Measurements from ENCODE around the gene TMEM220.
"Not testable (repeated sequence)": the region's sequence is repeated elsewhere in the genome, so short reads cannot be mapped to it uniquely, and the experiment has no call there.

The TMEM220 gene

DNA sequence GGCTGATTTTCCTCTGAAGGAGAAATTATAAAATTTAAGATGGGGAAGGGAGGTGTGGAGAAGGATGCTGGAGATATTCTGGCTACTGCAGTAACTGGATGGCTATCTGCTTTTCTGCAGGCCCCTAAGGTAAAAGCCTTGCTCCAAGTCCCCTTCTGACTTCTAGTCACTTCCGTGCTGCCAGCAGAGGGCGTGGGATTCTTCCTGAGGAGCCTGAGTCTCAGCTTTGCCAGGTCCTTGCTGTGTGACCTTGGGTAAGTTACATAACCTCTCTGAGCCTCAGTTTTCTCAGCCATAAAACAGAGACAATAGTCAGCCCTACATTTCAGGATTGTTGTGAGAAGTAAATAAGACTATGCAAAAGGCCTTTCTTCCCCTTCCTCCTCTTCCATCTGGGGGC is 24.3 kb upstream of the TMEM220 start:
- DNase-seq, result peak; percentile 12

DNA sequence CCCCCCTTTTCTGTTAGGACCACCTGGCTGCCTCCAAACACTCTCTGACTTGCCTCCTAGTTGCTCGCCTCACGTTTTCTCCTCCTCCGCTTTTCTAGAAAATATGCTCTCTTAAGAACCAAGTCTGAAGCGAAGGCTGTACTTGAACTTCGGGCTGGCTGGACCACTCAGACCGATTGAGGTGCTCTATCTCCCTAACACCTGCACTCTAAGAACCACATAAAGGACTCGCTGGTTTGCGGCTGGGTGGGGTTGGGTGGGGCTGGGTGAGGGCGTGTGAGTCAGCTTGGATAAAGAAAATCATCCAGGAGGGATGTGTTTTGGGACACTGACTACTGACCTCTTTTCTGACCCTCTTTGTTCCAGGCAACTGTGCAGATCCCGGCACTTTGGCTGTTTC is 22.9 kb upstream of the TMEM220 start:
- no peak for DNase-seq

DNA sequence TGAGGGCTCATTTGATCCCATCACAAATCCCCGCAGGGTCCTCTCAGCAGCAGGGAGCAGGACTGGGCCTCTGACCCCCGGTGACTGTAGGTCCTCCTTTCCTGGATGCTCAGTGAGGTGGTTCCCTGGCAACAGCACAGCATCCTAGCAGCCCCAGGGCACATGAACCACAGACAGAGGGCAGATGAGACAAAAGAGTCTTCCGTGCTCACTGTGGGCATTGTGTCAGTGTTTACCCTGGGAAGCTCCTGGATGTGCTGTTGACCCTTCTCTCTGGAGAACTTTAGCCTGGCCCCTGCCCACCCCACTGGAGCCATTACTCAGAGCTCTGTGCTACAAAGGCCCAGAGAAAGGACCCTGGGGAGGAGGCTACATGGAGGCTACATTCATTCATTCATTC is 21.7 kb upstream of the TMEM220 start:
- no peak for DNase-seq

DNA sequence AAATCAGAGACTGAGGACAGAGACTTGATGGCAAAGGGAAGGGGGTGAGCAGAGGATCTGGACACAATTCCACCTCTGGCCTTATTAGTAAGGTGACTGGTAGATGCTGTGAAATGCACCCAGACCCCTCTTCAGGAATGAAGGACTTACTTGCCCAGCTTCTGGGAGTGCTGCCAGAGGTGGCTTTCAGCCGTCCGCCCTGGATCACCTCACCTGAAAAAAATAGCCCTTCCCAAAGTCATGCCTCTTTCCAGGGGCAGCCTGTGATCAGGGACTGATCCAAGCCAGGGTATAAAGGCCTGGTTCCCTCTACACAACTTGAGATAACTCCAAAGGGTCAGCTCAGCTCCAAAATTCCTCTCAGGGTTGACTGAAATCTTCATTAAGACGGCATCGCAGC is 20.4 kb upstream of the TMEM220 start:
- no peak for DNase-seq

DNA sequence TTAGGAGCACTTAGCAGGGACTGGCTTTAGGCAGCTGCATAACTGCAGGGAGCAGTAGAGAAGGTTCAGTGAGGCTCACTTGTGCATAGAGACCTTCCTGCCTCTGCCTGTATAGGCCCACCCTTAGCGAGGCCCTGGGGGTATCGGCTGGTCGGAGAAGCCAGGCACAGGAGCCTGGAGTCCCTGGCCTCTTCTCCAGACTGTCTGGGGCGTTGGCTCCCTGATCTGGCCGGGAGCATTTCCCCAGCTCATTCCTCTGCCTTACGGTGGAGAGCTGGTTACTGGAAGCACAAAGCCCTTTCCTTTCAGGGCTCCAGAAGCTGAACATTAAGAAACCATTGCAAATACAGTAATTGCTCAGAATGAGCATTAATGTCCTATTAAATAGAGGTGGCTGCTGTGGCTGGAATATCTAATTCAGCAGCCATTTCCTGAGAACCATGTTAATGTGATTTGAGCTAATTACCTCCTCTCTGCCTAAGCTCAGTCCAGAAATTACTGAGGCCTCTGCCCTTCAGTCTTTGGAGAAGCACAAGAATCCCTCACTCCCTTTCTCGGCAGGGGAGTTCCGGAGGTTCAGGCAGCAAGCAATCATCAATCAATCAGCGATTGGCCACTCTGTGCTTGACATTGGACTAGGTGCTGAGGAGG is 18.8 kb upstream of the TMEM220 start:
- no peak for DNase-seq

DNA sequence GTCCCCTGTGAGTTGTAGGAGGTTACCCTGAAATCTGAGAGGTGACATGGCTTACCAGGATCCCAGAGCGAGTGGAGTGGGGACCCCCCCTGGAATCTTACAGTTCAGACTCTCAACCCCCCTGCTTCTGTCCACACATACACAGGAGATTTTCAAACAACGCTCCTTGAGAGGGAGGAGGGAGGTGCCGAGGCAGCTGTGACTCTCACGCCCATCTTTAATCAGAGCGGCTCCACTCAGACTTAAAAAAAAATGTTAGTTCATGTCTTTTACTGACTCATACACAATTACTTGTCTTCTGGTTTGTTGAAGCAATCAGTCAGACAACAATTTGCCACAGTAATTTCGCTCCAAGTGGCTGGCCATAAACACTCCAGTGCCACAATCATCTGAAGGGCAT is 15.4 kb upstream of the TMEM220 start:
- no peak for DNase-seq

DNA sequence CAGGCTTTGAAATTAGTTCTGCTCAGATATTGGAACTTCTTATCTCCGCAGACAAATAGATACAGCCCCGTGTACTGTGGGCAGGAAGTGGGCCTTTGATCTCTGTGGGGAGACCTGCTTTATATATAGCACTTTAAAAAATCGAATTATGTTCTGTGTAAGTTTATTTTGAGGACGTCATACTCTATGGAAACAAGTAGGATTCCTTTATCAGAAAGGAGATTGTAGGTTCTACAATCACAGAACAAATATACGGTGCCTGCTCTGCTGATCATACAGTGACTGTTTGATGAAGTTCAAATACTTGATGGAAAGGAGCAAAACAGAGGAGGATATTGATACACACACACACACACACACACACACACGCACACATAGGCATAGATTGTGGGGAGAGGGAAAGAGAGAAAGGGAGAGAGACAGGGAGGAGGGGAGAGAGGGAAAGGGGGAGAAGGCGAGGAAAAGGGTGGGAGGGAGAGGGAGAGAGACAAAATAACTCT is 14.7 kb upstream of the TMEM220 start:
- peak; percentile 43 for DNase-seq

DNA sequence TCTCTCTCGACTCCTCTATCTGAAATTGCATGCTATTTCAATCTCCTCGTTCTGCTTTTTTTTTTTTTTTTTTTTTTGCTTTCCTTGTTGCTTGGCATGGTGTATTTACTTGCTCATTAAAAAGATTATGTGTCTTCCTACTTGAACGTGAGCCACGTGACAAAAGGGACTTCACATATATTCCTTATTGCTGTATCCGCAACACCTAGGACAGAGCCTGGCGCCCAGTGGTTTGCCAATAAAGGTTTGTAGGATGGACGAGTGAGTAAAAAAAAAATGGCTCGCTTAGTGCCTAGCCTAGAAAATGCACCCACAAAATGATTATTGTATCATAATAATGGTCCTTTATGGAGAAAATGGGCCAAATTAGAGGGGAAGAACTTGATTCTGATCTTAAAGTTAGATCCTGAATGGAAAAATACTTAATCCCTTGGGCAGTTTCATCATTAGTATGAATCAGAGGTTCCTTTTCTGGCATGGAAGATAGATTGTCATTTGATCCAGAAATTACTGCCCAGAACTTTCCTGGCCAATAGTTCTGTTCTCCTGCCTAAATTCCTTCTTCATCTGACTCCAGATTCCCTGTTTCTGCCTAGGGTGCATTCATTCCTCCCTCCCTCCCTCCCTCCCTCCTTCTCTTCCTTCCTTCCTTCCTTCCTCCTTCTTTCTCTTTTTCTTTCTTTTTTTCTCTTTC is 13.6 kb upstream of the TMEM220 start:
- no peak for DNase-seq

DNA sequence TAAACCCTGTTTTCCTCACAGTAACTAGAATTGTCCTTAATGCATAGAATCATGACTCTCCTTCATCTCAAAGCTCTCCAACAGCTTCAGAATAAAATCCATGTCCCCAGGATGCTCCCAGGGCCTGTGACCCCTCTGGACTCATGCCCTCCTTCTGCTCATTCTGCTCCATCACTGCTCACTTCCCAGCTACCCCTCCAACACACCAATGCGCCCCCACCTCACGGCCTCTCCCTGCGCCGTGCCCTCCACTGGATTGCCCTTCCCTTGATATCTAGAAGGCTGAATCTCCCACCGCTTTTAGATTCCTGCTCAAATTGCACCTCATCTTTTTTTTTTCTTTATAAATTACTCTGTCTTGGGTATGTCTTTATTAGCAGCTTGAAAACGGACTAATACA is 12.6 kb upstream of the TMEM220 start:
- no peak for DNase-seq

DNA sequence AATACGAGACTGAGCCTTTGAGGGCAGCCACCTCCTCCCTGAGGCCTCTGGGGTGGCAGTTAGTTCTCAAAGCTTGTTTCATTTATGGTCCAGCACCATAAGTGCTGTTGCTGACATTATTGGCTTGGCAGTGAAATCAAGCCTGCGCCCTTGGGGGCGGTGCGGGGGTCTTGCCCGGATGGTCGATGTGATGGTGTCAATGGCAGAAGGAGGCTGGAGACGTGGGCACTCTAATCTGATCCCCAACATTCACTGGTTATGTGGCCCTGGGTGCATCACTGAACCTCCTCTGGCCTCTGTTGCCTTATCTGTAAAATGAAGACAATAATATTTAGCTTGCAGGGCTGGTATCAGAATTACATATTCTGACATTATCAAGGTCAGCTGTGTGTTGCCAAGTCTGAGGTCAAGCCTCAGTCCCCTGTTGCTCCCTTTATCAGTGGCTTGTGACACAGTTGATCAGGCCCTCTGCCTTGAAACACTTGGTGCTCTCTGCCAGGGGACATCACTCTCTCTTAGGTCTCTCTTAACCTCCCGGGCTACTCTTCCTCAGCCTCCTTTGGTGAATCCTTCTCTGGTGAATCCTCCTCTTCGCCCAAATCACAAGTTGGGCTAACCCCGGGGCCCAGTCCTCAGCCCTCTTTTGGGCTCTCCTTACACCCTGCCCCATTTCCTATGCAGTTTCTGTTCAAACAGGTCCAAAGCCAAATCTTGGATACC is 11.8 kb upstream of the TMEM220 start:
- no peak for DNase-seq

DNA sequence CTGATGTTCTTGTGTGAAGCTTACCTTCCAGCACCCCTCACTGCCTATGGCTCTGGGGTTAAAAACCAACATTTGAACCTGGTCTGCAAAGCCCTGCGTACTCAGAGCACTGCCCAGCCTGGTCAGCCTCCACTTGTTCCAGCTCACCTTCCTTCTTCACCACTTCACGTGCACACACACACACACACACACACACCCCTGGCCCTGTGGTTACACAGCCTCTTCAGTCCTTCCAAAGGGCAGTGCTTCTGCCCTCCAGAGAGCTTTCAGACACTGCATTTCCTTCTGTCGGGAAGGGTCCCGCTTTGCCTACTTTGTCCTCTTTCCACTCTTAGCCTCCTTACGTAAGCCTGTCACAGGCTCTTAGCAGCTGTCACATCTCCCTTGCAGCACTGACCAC is 9.6 kb upstream of the TMEM220 start:
- no peak for DNase-seq

DNA sequence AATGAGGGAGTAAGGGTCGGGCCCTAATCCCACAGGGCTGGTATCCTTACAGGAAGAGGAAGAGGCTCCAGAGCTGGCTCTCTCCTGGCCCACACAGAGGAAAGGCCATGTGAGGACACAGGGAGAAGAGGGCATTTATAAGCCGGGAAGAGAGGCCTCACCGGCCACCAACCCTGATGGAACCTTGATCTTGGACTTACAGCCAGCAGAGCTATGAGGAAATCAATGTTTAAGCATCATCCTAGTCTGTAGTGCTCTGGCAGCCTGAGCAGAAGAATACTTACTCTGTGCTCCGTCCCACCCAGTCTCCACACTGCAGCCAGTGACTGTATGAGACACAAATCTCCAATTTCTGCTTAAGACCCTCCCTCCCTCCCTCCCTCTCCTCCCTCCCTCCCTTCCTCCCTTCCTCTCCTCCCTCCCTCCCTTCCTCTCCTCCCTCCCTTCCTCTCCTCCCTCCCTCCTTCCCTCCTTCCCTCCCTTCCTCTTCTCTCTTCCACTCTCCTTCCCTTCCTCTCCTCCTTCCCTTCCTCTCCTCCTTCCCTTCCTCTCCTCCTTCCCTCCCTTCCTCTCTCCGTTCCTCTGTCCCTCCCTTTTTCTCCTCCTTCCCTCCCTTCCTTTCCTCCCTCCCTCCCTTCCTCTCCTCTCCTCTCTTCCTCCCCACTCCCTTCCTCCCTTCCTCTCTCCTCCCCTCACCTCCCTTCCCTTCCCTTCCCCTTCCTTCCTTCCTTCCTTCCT is 8.9 kb upstream of the TMEM220 start:
- no peak for DNase-seq

DNA sequence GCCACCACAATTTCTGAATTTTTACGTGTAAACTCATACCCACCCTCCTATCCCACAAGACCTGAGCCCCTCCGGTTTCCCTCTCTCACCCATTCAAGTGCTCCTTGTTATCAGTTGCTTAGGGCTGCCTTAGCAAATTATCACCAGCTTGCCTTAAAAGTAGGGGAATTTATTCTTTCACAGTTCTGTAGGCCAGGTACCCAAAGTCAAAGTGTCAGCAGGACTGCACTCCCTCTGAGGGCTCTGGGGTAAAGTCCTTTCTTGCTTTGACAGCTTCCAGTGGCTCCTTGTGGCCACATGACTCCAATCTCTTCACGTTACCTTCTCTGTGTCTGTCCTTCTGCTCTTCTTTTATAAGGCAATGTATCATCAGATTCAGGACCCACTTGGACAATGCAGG is 7.9 kb upstream of the TMEM220 start:
- no peak for DNase-seq

DNA sequence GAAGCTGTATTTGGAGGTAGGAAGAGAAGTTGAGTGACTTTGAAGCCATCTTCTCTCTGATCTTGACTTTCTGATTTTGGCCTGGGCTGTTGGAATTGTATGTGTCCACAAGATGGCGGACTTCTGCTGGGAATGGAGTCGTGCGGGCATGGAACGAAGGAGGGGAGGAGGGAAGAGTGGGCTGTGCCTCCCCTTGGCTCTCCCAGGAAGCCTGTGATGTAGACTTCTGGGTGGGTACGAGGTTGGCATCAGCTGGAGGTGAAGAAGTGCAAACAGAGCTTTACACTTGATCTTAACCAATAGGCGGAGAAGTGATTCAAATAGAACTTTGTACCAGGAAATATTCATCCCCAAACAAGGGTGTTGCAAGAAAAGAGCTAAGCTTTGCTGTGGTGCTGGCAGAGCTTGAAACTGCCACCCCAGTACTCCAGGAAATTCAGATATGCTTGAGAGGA is 7.4 kb upstream of the TMEM220 start:
- DNase-seq, result peak; percentile 41

DNA sequence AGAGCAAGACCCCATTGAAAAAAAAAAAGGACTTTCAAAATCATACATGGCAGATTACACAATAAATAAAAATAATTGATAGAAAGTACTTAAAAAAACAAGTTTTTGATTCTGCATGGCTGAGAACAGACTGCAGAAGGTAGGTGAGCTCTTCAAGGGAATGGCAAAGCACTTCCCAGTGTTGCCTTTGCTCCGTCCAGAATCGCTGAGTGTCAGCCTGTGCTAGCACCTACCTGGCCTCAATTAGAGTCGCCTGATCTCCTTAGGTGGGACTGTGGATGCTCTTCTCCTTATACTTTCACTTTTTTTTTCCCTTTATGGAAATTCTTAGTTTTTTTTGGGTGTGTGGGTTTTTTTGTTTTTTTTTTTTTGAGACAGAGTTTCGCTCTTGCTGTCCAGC is 6.0 kb upstream of the TMEM220 start:
- DNase-seq, result no peak

DNA sequence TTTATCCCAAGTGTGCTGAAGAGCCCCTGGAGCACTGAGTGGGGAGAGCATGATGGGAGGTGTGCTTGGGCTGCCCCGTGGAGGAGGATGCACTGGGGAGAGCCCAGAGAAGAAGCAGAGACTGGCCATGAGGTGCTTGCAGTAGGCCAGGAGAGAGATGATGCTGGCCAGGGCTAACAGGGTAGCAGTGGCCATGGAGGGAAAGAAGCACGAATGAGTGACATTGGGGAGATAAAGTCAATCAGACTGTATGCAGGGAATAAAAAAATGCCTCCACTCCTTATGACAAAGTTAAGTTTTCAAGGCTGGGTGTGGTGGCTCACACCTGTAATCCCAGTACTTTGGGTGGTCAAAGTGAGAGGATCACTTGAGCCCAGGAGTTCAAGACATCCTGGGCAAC is 5.4 kb upstream of the TMEM220 start:
- no peak for DNase-seq

DNA sequence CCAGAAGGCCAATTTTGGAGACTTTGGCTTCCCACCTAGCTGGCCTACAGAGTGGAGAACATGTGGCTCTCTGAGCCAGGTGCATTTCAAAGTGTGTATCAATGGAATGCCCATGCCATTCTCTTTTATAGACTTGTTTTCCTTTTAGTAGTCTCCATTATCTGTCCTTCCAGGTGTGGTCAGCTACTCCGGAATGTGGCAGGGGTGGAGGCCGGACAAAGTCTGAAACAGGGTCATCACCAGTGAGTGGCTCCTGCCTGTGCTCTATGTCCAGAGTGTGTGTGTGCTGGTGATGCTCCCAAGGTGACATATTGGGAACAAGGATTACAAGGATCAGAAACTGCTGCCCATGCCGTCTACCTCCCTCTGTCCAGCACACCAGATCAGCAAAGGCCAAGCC is 3.8 kb upstream of the TMEM220 start:
- DNase-seq, result no peak

DNA sequence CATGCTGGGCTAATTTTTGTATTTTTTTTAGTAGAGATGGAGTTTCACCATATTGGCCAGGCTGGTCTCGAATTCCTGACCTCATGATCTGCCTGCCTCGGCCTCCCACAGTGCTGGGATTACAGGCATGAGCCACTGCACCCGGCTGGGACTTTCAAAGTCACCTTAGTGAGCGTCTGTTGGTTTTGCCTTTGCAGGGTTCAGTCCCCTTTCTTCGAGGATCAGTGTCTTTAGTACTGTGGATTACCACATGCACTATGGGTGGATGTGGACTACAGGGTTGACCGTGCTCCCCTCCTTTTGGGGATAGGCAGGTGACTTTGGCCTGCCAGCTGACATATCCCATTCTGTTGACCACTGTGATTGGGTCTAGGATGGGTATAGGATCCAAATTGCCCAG is 2.3 kb upstream of the TMEM220 start:
- not testable (repeated sequence) for DNase-seq

DNA sequence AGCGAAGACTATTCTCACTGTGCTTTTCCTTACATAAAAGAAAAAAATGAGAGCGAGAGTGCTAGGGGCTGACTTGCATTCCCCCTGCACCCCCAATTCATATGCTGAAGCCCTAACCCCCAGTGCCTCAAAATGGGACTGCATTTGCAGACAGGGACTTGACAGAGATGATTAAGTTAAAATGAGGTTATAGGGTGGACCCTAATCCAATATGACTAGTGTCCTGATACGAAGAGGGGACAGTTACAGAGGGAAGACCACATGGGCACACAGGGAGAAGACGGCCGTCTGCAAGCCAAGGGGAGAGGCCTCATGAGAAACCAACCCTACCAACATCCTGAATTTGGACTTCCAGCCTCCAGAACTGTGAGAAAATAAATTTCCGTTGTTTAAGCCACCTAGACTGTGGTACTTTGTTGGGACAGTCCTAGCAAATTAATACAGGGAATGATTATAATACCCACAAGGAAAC is 1.6 kb upstream of the TMEM220 start:
- no peak for DNase-seq

DNA sequence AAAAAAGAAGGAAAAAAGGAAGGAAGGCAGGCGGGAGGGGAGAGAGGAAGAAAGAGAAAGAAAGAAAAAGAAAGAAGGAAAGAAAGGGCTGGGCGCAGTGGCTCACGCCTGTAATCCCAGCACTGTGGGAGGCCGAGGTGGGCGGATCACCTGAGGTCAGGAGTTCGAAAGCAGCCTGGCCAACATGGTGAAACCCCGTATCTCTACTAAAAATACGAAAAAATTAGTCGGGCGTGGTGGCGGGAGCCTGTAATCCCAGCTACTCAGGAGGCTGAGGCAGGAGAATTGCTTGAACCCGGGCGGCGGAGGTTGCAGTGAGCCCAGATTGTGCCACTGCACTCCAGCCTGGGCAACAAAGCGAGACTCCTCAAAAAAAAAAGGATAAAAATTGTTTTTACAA is 424 bp upstream of the TMEM220 start:
- not testable (repeated sequence) for DNase-seq

DNA sequence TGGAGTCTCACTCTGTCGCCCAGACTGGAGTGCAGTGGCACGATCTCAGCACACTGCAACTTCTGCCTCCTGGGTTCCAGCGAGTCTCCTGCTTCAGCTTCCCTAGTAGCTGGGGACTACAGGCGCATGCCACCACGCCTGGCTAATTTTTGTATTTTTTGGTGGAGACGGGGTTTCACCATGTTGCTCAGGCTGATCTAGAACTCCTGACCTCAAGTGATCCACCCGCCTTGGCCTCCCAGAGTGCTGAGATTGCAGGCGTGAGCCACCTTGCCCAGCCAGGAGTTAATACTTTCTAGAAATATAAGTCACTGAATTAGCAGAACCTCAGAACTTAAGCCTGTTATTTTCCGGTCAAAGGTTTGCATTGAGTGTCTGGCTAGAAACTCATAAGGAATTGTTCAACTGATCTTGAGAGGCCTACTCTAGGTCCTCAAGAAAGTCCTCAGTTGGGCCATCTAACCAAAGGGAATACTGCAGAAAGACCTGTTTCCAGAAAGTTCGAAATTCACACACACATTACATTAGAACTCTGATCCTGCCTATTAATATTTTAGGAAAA is 1.4 kb downstream of the TMEM220 start:
- no peak for DNase-seq

DNA sequence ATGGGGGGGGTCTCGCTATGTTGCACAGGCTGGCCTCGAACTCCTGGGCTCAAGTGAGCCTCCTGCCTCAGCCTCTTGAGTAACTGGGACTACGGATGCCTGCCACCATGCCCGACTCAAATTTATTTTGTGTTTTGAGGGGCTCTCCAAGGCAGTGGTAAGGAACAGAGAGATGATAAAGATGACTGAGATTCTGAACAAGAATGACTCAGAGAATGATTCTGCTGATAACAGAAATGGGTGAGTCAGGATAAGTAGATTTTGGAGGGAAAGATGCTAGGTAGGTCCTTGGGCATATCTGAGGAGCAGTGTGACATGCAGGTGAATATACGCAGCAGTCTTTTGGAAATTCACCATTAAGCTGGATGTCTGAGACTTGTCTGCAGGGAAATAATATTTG is 2.6 kb downstream of the TMEM220 start:
- no peak for DNase-seq

DNA sequence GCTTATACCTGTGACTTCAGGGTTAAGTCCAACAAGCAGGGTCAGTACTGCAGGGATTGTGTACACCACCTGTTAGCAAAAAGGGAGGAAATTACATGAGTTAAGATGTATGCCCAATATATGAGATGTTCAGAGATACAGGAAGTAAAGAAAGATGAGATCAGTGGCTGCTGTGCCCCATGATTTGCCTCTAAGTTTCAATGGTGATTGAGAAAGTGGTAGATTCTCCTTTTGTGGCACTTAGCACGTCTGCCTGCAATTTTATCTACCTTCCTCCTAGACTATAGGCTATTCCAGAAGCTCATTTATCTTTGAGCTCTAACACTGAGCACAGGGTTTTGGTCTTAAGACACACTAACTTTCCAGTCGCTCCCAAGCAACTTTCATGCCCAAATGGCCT is 3.6 kb downstream of the TMEM220 start:
- no peak for DNase-seq
